ENCODE results near the gene TNP2. TPM values are rescaled to one million over a fixed set of nuclear protein-coding genes. Genes with fewer than 3 reads are reported as not detected.

TNP2 gene
- total RNA-seq, 1 donor from 2014 or later, result not detected

DNA sequence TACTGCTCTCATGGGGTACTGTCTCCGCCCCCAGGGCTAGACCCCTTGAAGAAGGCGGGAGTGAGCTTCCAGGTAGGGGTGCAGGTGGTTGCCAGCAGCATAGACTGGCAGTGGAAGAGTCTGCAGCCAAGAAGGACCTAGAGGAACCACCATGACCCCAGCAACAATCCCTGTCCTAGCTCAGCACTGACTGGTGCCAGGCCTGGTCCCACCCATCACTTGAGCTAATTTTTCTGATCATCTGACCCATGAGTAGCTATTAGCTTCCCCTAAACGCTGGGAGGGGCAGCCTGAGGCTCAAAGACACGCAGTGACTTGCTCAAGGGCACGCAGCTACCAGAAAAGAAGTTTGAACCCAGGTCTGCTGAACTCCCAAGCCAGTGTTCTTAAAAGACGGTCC is 3.4 kb upstream of the TNP2 start:
- TF ChIP-seq CTCF (IDR thresholded peaks at IDR 0.05), result no peak
- DNase-seq (no peak), ATAC-seq (peak in 1 of 2 donors; percentile 34)
- Histone ChIP-seq H3K4me3 (no peak overlapping the region), H3K36me3 (no peaks in the 10 kb centered on the region), H3K27ac (no peak overlapping the region), H3K9me3 (no peaks in the 10 kb centered on the region), H3K27me3 (ENCODE audit: low read depth) (no peaks in the 10 kb centered on the region), H3K4me1 (no peaks in the 10 kb centered on the region)
- intact Hi-C loops (cut with DNase I), result no loop called here

GRCh38 chr16:11271610-11272009 is 2.5 kb upstream of the TNP2 start:
- no peak overlapping the region for H3K27ac ChIP-seq
- H3K4me1 ChIP-seq, result no peaks in the 10 kb centered on the region
- no peaks in the 10 kb centered on the region for H3K27me3 ChIP-seq (ENCODE audit: low read depth)
- no peak for DNase-seq
- intact Hi-C loops (cut with DNase I), result no loop called here
- no peak for TF ChIP-seq CTCF (IDR thresholded peaks at IDR 0.05)
- no peaks in the 10 kb centered on the region for H3K9me3 ChIP-seq
- no peak overlapping the region for H3K4me3 ChIP-seq
- ATAC-seq, result no peak
- H3K36me3 ChIP-seq, result no peaks in the 10 kb centered on the region

- Histone ChIP-seq H3K36me3 (no peaks in the 10 kb centered on the region), H3K4me3 (no peak overlapping the region), H3K27me3 (ENCODE audit: low read depth) (no peaks in the 10 kb centered on the region), H3K4me1 (peaks cover 5% of the 10 kb centered on the region), H3K9me3 (no peaks in the 10 kb centered on the region), H3K27ac (no peak overlapping the region)
- DNase-seq (no peak), ATAC-seq (no peak)
- intact Hi-C loops (cut with DNase I), result no loop called here
- TF ChIP-seq CTCF (IDR thresholded peaks at IDR 0.05), result no peak
Measured at GRCh38 chr16:11270602-11271162, 1.6 kb upstream of the TNP2 start.

DNA sequence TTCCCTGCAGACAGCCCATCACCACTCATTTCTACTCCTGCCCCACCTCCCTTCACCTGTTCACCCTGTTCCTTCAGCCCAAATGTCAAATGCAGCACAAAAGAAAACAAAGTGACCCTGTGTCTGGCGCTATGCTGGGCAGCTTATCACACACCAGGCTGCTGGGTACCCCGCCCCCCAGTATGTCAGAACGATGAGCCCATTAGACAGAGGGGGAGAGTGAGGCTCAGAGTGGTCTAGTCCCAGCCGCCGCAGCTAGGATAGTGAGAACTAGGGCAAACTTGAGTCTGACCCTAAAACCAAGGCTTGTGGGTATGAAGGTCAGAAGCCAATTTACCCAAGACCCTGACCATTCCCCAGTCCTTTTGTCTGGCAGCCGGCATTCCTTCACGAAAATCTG is 4.0 kb downstream of the TNP2 start:
- no peaks in the 10 kb centered on the region for H3K27me3 ChIP-seq (ENCODE audit: low read depth)
- no peaks in the 10 kb centered on the region for H3K36me3 ChIP-seq
- H3K4me3 ChIP-seq, result no peak overlapping the region
- DNase-seq (no peak), ATAC-seq (no peak)
- TF ChIP-seq CTCF (IDR thresholded peaks at IDR 0.05), result no peak
- intact Hi-C loops (cut with DNase I), result no loop called here
- peaks cover 13% of the 10 kb centered on the region for H3K4me1 ChIP-seq
- H3K27ac ChIP-seq, result no peak overlapping the region
- H3K9me3 ChIP-seq, result no peaks in the 10 kb centered on the region

DNA sequence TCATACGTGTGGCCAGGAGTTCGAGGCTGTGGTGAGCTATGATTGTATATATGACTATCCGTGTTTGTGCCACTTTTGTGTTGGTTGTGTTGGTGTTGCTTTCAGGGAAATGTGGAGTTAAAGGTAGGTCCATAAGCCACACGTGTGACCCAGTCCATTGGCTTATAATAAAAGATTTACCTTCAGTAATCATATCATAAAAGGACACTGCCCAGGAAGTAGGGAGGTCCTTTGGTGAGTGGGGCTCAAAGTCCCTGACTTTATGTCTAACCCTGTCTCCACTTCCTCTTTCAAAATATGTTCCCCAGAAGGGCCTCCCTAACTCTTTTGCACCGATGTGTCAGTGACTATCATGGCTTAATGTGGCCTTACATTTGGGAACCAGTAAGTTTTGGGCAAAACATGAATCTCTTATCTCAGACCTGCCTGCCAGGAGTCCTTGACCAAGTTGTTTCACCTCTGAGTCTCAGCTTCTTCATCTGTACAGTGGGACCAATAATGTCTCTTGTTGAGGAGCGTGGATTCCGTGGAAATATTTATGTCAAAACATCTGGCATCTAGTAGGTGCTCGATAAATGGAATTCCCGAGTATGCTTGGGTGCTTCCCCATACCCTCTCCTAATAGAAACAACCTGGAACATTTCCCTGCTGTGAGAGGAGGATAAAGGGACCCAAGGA is 4.8 kb downstream of the TNP2 start:
- Histone ChIP-seq H3K9me3 (no peaks in the 10 kb centered on the region), H3K27me3 (ENCODE audit: low read depth) (no peaks in the 10 kb centered on the region), H3K4me3 (no peak overlapping the region), H3K27ac (no peak overlapping the region), H3K36me3 (no peaks in the 10 kb centered on the region), H3K4me1 (peaks cover 19% of the 10 kb centered on the region)
- DNase-seq (no peak), ATAC-seq (no peak)
- intact Hi-C loops (cut with DNase I), result no loop called here
- TF ChIP-seq CTCF (IDR thresholded peaks at IDR 0.05), result no peak
